ENCODE measurements around the gene SPATA33. TPM values are rescaled to one million over a fixed set of nuclear protein-coding genes. Genes with fewer than 3 reads are reported as not detected.
"Not testable (repeated sequence)": the region's sequence is repeated elsewhere in the genome, so short reads cannot be mapped to it uniquely, and the experiment has no call there.

Gene SPATA33
- polyA plus RNA-seq, 4 donors = 13.9 to 16.6 (median 15.6) TPM

GRCh38 chr16:89691231-89691985 lies 33.8 kb downstream of the SPATA33 start:
- DNase-seq (ENCODE audit: low read depth in 4 of 4, low spot score in 2 of 4) = no peak

DNA sequence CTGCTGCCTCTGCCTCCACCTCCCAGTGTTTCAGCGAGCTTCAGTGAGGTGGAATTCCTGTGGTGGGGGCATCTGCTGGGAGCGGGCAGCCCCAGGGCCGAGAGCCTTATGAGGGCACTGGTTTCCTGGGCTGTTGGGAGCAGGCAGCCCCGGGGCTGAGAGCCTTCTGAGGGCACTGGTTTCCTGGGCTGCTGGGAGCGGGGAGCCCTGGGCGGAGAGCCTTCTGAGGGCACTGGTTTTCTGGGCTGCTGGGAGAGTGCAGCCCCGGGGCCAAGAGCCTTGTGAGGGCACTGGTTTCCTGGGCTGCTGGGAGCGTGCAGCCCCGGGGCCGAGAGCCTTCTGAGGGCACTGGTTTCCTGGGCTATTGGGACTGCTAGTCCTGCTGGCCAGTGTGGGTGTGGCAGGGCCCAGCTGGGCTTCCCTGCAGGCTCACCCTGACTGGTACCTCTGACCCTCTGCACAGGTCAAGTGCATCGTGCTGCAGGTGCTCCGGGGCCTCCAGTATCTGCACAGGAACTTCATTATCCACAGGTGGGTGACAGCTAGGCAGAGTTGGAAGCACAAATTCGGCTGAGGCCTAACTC lies 34.4 kb downstream of the SPATA33 start:
- DNase-seq (ENCODE audit: low read depth in 4 of 4, low spot score in 2 of 4) = no peak

DNA sequence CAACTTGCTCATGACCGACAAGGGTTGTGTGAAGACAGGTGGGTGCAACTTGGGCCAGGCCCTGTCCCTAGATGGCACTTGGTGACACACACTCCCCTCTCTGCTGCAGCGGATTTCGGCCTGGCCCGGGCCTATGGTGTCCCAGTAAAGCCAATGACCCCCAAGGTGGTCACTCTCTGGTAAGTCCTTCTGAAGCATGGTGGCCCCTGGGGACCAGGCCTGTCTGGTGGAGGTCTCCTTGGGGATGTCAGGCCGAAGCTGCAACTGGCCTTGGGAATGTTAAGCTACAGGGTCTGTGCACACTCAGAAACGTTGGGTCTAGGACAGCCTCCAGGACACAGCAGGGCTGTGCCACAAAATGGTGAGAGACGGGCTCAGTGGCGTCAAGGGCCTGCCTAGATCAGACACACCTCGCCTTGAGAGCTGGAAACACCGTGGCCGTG lies 35.7 kb downstream of the SPATA33 start:
- DNase-seq (ENCODE audit: low read depth in 4 of 4, low spot score in 2 of 4) = no peak

DNA sequence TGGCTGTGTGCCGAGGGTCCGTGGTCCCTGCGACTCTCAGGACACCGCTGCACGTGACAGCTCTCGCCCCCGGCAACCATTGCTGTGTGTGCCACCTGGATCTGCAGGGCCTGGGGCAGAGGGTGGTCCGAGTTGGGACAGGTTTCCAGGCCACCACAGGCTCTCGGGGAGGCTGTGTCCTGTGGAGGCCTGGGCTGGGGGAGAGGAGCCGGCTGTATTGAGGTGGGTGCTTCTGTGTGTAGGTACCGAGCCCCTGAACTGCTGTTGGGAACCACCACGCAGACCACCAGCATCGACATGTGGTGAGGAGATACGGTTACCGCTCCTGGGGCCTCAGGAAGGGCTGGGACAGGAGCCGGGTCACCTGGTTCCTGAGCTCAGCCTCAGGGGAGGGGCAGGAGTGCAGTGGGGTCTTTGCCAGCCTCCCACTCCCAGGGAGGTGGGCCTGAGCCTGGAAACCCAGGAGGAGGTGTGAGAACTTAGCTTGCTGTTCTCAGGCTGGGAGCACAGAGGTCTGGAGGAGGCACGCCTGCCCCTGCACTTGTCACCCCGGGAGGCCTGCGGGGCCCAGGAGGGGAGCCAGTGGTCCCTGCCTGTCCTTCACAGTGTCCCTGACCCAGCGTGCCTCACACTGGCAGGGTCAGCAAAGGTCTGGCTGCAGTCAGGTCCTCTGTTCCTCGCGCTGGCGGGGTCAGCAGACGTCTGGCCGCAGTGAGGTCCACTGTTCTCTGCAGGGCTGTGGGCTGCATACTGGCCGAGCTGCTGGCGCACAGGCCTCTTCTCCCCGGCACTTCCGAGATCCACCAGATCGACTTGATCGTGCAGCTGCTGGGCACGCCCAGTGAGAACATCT lies 36.5 kb downstream of the SPATA33 start:
- no peak for DNase-seq (ENCODE audit: low read depth in 4 of 4, low spot score in 2 of 4)

DNA sequence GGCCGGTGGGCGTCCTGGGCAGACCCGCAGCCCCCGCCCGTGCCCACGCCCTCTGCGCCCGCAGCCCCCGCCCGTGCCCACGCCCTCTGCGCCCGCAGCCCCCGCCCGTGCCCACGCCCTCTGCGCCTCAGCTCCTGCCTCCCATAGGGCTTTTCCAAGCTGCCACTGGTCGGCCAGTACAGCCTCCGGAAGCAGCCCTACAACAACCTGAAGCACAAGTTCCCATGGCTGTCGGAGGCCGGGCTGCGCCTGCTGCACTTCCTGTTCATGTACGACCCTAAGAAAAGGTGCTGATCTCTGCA lies 37.1 kb downstream of the SPATA33 start:
- DNase-seq (ENCODE audit: low read depth in 4 of 4, low spot score in 2 of 4) = not testable (repeated sequence)

DNA sequence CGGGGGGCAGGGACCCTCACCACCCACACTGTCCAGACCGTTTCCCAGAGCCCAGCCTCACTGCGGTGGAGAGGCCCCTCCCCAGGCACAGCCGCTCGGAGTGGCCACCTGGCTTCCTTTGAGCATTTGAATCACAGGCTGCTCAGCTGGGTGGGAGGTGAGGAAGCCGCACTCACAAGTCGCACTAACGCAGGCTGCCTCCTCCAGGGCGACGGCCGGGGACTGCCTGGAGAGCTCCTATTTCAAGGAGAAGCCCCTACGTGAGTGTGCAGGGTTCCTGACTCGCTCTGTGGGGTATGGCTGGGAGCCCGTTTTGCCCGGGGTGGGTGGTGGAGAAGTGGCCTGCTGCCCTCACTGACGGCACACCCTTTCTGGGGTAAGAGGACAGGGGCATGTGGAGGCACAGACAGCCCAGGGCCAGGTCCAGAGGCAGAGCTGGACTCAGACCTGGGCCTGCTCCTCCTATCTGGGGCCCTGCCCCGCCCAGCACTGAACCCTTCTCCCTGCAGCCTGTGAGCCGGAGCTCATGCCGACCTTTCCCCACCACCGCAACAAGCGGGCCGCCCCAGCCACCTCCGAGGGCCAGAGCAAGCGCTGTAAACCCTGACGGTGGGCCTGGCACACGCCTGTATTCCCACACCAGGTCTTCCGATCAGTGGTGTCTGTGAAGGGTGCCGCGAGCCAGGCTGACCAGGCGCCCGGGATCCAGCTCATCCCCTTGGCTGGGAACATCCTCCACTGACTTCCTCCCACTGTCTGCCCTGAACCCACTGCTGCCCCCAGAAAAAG lies 37.6 kb downstream of the SPATA33 start:
- no peak for DNase-seq (ENCODE audit: low read depth in 4 of 4, low spot score in 2 of 4)

DNA sequence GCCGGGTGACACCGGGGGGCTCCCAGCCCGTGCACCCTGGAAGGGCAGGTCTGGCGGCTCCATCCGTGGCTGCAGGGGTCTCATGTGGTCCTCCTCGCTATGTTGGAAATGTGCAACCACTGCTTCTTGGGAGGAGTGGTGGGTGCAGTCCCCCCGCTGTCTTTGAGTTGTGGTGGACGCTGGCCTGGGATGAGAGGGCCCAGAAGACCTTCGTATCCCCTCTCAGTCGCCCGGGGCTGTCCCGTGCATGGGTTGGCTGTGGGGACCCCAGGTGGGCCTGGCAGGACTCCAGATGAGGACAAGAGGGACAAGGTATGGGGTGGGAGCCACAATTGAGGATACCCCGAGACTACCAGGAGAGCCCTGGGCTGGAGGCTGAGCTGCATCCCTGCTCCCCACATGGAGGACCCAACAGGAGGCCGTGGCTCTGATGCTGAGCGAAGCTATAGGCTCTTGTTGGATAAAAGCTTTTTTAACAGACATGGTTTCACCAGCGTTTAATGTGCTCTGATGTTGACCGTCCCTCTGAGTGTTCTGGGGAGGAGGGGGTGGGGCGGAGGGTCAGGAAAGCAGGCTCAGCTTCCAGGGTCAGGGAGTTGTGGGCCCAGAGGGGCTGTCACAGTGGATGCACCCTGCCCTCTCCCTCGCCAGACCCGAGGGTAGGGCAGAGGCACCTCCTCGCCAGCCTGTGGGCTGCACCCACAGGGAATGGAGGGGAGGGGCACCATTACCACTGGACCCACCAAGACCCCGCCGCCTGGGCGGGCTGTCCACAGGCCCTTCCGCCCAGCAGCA lies 38.4 kb downstream of the SPATA33 start:
- no peak for DNase-seq (ENCODE audit: low read depth in 4 of 4, low spot score in 2 of 4)

- no peak for DNase-seq (ENCODE audit: low read depth in 4 of 4, low spot score in 2 of 4)
Observed at GRCh38 chr16:89696670-89697128, 39.1 kb downstream of the SPATA33 start.

DNA sequence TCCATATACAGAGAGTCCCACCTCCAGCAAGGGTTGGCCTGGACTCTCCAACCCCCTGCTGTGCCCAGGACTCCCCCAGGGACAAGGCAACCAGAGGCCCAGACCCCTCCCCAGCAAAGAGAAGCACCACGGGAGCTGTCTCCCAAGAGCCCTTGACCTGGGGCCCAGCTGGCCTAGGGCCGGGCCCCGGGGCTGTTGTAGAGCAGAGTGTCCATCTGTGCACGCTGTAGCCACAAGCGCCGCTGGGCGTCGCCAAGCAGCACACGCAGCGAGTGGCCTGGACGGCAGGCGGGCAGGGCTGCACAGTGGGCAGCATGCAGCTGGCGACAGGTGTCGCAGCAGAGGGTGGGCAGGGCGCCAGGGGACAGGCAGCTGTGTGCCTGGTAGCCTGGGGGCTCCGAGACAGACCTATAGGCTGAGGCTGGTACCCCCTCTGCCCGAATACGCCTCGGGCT lies 39.6 kb downstream of the SPATA33 start:
- DNase-seq (ENCODE audit: low read depth in 4 of 4, low spot score in 2 of 4) = no peak

- no peak for DNase-seq (ENCODE audit: low read depth in 4 of 4, low spot score in 2 of 4)
Observed at GRCh38 chr16:89697616-89698331, 40.1 kb downstream of the SPATA33 start.

DNA sequence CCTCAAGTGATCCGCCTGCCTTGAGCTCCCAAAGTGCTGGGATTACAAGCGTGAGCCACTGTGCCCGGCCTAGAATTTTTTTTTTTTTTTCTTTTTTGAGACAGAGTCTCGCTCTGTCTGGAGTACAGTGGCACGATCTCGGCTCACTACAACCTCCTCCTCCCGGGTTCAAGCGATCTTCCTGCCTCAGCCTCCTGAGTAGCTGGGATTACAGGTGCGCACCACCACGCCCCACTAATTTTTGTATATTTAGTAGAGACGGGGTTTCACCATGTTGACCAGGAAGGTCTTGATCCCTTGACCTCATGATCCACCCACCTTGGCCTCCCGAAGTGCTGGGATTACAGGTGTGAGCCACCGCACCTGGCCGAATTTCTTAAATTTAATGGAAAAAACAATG lies 41.1 kb downstream of the SPATA33 start:
- DNase-seq (ENCODE audit: low read depth in 4 of 4, low spot score in 2 of 4) = not testable (repeated sequence)

DNA sequence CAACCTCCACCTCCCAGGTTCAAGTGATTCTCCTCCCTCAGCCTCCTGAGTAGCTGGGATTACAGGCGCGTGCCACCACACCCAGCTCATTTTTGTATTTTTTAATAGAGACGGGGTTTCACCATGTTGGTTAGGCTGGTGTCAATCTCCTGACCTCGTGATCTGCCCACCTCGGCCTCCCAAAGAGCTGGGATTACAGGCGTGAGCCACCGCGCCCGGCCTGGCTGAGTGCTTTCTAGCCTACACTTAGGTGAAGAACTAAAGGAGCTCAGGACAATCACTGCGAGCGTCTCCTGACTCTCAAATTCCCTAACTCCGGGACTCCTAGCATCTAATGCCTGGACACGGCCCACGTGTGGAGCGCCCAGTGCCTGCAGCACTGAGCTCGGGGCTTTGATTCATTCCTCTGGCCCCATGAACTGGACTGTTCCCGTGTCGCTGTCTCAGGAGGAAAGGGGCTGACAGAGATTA lies 42.0 kb downstream of the SPATA33 start:
- DNase-seq (ENCODE audit: low read depth in 4 of 4, low spot score in 2 of 4) = not testable (repeated sequence)

GRCh38 chr16:89700100-89700648 lies 42.5 kb downstream of the SPATA33 start:
- peak; percentile 80 to 96 (median 94) for DNase-seq (ENCODE audit: low read depth in 4 of 4, low spot score in 2 of 4)

DNA sequence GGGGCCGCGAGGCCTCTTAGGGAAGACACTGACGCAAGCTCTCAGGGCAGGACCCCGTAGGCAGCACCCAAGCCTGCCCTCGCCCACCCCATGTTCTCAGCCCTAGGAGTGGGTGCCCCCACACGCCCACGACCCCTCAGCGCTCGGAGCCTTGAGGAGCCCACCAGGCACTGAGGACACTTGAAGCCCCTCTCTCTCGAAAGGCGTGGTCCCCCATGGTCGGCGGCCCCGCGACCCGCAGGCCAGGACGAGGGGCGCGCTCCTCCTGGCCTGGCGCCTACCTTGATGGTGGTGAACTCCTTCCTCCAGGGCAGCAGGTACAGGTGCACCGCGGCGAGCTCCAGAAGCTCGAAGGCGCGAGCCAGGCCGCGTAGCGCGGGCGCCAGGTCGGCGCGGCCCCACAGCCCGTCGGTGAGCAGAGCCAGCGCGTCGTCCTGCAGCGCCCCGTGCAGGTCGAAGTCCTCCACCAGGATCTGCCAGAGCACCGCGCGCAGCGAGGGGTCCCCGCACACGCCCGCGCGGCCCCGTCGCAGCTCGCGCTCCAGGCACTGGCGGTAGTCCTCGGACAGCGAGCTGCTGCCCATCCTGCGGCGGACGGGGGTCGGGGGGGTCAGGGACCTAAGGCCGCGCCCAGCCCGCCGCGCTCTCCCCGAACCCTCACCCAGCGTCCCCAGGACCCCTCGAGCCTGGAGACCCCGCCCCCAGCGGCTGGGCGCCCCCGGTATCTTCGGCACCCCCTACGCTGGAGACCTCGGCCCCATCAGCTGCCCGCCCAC lies 43.2 kb downstream of the SPATA33 start:
- no peak for DNase-seq (ENCODE audit: low read depth in 4 of 4, low spot score in 2 of 4)

DNA sequence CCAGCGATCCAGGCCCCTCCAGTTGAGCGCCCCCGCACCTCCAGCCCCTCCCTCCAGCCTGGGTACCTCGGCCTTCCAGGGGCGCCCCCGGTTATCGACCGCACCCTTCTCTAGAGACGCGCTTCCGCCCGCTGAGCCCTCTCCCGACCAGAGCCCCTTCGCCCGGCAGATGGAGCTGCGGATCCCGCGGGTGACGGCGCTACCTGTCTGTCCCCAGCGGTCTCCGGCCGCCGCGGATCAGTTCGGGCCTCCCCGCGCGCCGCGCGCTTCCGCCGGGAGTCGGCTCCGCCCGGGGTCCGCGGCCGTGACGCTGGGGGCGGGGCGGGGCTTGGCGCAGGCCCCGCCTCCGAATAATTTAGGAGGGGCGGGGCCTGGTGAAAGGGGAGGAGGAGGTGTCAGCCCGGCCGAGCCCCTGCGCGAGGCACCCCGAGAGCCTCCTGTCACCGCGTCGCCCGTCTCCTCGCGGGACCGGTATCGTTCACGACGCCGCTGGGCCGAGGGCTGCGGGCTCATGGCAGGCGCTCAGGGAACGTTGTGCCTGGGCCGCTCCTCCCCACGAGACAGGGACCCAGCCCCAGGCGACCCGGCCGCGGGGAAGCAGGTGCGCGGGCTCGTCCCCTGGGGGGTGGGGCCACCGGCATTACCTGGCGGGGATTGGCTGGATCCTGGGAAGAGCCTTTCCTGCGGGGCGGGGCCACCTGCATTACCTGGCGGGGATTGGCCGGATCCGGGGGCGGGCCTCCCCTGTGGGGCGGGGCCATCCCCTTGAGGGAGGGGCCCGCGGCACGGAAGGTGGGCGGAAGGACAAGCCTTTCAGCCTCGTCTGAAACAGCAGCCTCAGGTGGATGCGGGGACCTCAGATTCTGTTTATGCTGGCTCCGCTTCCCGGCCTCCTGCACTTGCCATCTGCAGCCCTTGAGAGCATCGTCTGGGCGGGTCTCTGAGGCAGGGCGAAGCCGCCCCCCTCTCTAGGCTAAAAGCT lies 44.1 kb downstream of the SPATA33 start, which contains the start of gene SPATA2L:
Gene SPATA2L, minus strand, starts transcription at position 281 of the 982 bp plus-strand sequence. CDS start 473 bp downstream, outside the sequence.
- DNase-seq (ENCODE audit: low read depth in 4 of 4, low spot score in 2 of 4) = peak in 3 of 4 donors; percentile 60 to 85 (median 84)

- no peak for DNase-seq (ENCODE audit: low read depth in 4 of 4, low spot score in 2 of 4)
Observed at GRCh38 chr16:89704281-89704680, 46.6 kb downstream of the SPATA33 start.

All from left renal cortex interstitium (tissue), 4 donors.